Endodermal cell (in vitro differentiated cells): ENCODE measurements around the gene SRSF7. TPM values are rescaled to one million over a fixed set of nuclear protein-coding genes. Genes with fewer than 3 reads are reported as not detected.

Experiments
- DNase-seq: peaks from one replicate; pipeline ENCODE4 v3.0.0-alpha.2; 2017
- H3K27ac ChIP-seq: 2 replicates; pipeline ENCODE4 v1.5.1; 2013; ENCODE audit warnings: mild to moderate bottlenecking, low read depth, low read length, moderate library complexity
- H3K27me3 ChIP-seq: 2 replicates; pipeline ENCODE4 v1.6.1; 2013; ENCODE audit warnings: mild to moderate bottlenecking, low read length, moderate library complexity; ENCODE audit not compliant: insufficient read depth, control insufficient read depth, poor library complexity, severe bottlenecking
- H3K36me3 ChIP-seq: 2 replicates; pipeline ENCODE4 v1.7.0; 2013; ENCODE audit warnings: mild to moderate bottlenecking, low read length, moderate library complexity; ENCODE audit not compliant: control insufficient read depth, insufficient read depth
- H3K4me1 ChIP-seq: one replicate; pipeline ENCODE4 v1.7.0; 2013; ENCODE audit warnings: low read length; ENCODE audit not compliant: control insufficient read depth, insufficient read depth
- H3K4me3 ChIP-seq: 2 replicates; pipeline ENCODE4 v1.5.1; 2013; ENCODE audit warnings: mild to moderate bottlenecking, low read length, moderate library complexity
- H3K9ac ChIP-seq: 2 replicates; pipeline ENCODE4 v1.6.1; 2013; ENCODE audit warnings: mild to moderate bottlenecking, low read length, moderate library complexity; ENCODE audit not compliant: poor library complexity, severe bottlenecking; ENCODE audit errors: extremely low read depth
- H3K9me3 ChIP-seq: 2 replicates; pipeline ENCODE4 v1.6.1; 2013; ENCODE audit warnings: mild to moderate bottlenecking, low read length, moderate library complexity; ENCODE audit not compliant: control insufficient read depth
- H3K27ac Mint-ChIP-seq: 2 replicates; pipeline ENCODE4 v1.8.0; 2020; ENCODE audit warnings: mixed read lengths
- H3K27me3 Mint-ChIP-seq: 2 replicates; pipeline ENCODE4 v1.8.0; 2021; ENCODE audit warnings: mild to moderate bottlenecking, mixed read lengths; ENCODE audit not compliant: insufficient read depth
- H3K36me3 Mint-ChIP-seq: 2 replicates; pipeline ENCODE4 v1.8.0; 2020; ENCODE audit warnings: low read depth, mixed read lengths
- H3K4me1 Mint-ChIP-seq: 2 replicates; pipeline ENCODE4 v1.8.0; 2020; ENCODE audit warnings: mixed read lengths
- H3K4me3 Mint-ChIP-seq: 2 replicates; pipeline ENCODE4 v1.8.0; 2020; ENCODE audit warnings: mild to moderate bottlenecking, moderate library complexity, mixed read lengths
- H3K9me3 Mint-ChIP-seq: 2 replicates; pipeline ENCODE4 v1.8.0; 2020; ENCODE audit warnings: mild to moderate bottlenecking, mixed read lengths
- WGBS, 2 experiments: methylation state at CpG; one replicate each; pipeline versions ENCODE4 v1.1.5 to v1.1.7; 2013; ENCODE audit warnings: missing lambda C conversion rate in 2 of 2, mixed read lengths in 1 of 2; ENCODE audit not compliant: insufficient coverage in 1 of 2, insufficient read length in 1 of 2; 5-methylcytosine and 5-hydroxymethylcytosine counted together
- total RNA-seq, 2 donors: library from RNA; stranded (reverse); fragmentation: NEBNext Ultra II Directional in 1 of 2; extraction: Animal tissue kit (Norgen Biotek cat#: 25700) in 1 of 2; gene quantifications; 2 replicates in 1 of 2; 3 replicates in 1 of 2; pipeline ENCODE4 v1.2.1, GENCODE V29; 2021
- TF ChIP-seq, protein P1 (sequence below): fragments of 200-600 bp; sonication (generic); conservative IDR thresholded peaks from 2 replicates; pipeline ENCODE4 v1.5.0; 2021; ENCODE audit warnings: antibody characterized with exemption, mild to moderate bottlenecking

Gene SRSF7
- total RNA-seq, 2 donors from 2014 or later, result 306 to 332 TPM

- H3K27ac ChIP-seq, result no peak overlapping the region
- H3K36me3 ChIP-seq, result peaks cover 15% of the 10 kb centered on the region
- Mint-ChIP-seq H3K27ac (no peak overlapping the region), H3K9me3 (no peaks in the 10 kb centered on the region), H3K4me3 (no peak overlapping the region), H3K4me1 (peaks cover 7% of the 10 kb centered on the region), H3K36me3 (peaks cover 36% of the 10 kb centered on the region), H3K27me3 (no peaks in the 10 kb centered on the region)
- no peak overlapping the region for H3K9ac ChIP-seq
- WGBS, 2 experiments, result 87 to 95% methylated on average over 13 to 14 of the region's 14 CpGs
- no peak overlapping the region for H3K4me3 ChIP-seq
- no peaks in the 10 kb centered on the region for H3K27me3 ChIP-seq
- no peaks in the 10 kb centered on the region for H3K9me3 ChIP-seq
- H3K4me1 ChIP-seq, result no peaks in the 10 kb centered on the region
- no peak for DNase-seq
- TF ChIP-seq, protein P1, sequence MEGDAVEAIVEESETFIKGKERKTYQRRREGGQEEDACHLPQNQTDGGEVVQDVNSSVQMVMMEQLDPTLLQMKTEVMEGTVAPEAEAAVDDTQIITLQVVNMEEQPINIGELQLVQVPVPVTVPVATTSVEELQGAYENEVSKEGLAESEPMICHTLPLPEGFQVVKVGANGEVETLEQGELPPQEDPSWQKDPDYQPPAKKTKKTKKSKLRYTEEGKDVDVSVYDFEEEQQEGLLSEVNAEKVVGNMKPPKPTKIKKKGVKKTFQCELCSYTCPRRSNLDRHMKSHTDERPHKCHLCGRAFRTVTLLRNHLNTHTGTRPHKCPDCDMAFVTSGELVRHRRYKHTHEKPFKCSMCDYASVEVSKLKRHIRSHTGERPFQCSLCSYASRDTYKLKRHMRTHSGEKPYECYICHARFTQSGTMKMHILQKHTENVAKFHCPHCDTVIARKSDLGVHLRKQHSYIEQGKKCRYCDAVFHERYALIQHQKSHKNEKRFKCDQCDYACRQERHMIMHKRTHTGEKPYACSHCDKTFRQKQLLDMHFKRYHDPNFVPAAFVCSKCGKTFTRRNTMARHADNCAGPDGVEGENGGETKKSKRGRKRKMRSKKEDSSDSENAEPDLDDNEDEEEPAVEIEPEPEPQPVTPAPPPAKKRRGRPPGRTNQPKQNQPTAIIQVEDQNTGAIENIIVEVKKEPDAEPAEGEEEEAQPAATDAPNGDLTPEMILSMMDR, result no peak
Observed at GRCh38 chr2:38731684-38732221, 19.4 kb downstream of the SRSF7 start.

- Histone ChIP-seq H3K27ac (no peak overlapping the region), H3K36me3 (peaks cover 15% of the 10 kb centered on the region), H3K9me3 (no peaks in the 10 kb centered on the region), H3K4me1 (no peaks in the 10 kb centered on the region), H3K9ac (no peak overlapping the region), H3K4me3 (no peak overlapping the region), H3K27me3 (no peaks in the 10 kb centered on the region)
- Mint-ChIP-seq H3K4me3 (no peak overlapping the region), H3K27ac (no peak overlapping the region), H3K27me3 (no peaks in the 10 kb centered on the region), H3K4me1 (peaks cover 3% of the 10 kb centered on the region), H3K9me3 (no peaks in the 10 kb centered on the region), H3K36me3 (peaks cover 36% of the 10 kb centered on the region)
- DNase-seq, result no peak
- TF ChIP-seq, protein P1, result no peak
- 97 to 100% methylated on average over 1 to 7 of the region's 7 CpGs for WGBS, 2 experiments
Observed at GRCh38 chr2:38731090-38731489, 20.1 kb downstream of the SRSF7 start.

- H3K4me3 Mint-ChIP-seq, result no peak overlapping the region
- Histone ChIP-seq H3K4me1 (no peaks in the 10 kb centered on the region), H3K27me3 (no peaks in the 10 kb centered on the region), H3K27ac (no peak overlapping the region), H3K4me3 (no peak overlapping the region), H3K36me3 (peaks cover 15% of the 10 kb centered on the region), H3K9ac (no peak overlapping the region), H3K9me3 (no peaks in the 10 kb centered on the region)
- peaks cover 31% of the 10 kb centered on the region for H3K36me3 Mint-ChIP-seq
- H3K27ac Mint-ChIP-seq, result no peak overlapping the region
- no peaks in the 10 kb centered on the region for H3K9me3 Mint-ChIP-seq
- TF ChIP-seq, protein P1, result no peak
- H3K4me1 Mint-ChIP-seq, result no peaks in the 10 kb centered on the region
- H3K27me3 Mint-ChIP-seq, result no peaks in the 10 kb centered on the region
- DNase-seq, result no peak
- WGBS, 2 experiments, result 73% methylated on average over 2 of the region's 2 CpGs; no CpG with 5 or more reads in 1 of the 2 experiments
Observed at GRCh38 chr2:38728694-38729093, 22.5 kb downstream of the SRSF7 start.
